Measurements from ENCODE around the gene BTAF1.
A peak's percentile ranks its signal among the peaks of the same experiment; 100 is the strongest.
"Not testable (repeated sequence)": the region's sequence is repeated elsewhere in the genome, so short reads cannot be mapped to it uniquely, and the experiment has no call there.

Gene BTAF1

GRCh38 chr10:92011560-92012214, 88.1 kb downstream of the BTAF1 start:
- Histone ChIP-seq H3K36me3 (ENCODE audit: control insufficient read depth in 4 of 4, insufficient read depth in 4 of 4, low read length in 3 of 4) (peaks cover 15 to 43% (median 33%) of the 10 kb centered on the region in 4 experiments), H3K9me3 (ENCODE audit: control extremely low read depth in 1 of 5, control insufficient read depth in 4 of 5, insufficient read depth in 2 of 5, low read depth in 1 of 5, low read length in 4 of 5) (no peaks in the 10 kb centered on the region), H3K4me1 (ENCODE audit: control extremely low read depth in 1 of 4, control insufficient read depth in 4 of 4, insufficient read depth in 4 of 4, low read length in 3 of 4) (peaks cover 0 to 13% (median 8%) of the 10 kb centered on the region in 4 experiments), H3K27ac (ENCODE audit: insufficient read depth in 1 of 2, low read depth in 1 of 2, low read length in 2 of 2, poor library complexity in 1 of 2, severe bottlenecking in 2 of 2) (no peak overlapping the region), H3K4me3 (ENCODE audit: control insufficient read depth in 1 of 7, extremely low read depth in 1 of 7, insufficient read depth in 4 of 7, low read depth in 2 of 7, low read length in 6 of 7) (no peak overlapping the region), H3K27me3 (replicated peaks in 2 of 5; ENCODE audit: control insufficient read depth in 4 of 5, insufficient read depth in 5 of 5, low read length in 4 of 5) (no peaks in the 10 kb centered on the region)
- ChIA-PET CTCF (interaction anchor here (1.8 kb wide), 1 partner anchor 10 kb away, joined by 5 read pairs; no protein-coding TSS in a partner anchor), POLR2A (no interaction called here)
- peak in 2 of 3 donors; percentile 12 to 24 for DNase-seq
- WGBS (ENCODE audit: insufficient coverage) = no CpG with 5 or more reads among the region's 2 CpGs

- peaks cover 26 to 63% (median 47%) of the 10 kb centered on the region in 4 experiments for H3K36me3 ChIP-seq (ENCODE audit: control insufficient read depth in 4 of 4, insufficient read depth in 4 of 4, low read length in 3 of 4)
- WGBS (ENCODE audit: insufficient coverage) = 100% methylated on average over 1 of the region's 1 CpG
These were observed 91.0 kb downstream of the BTAF1 start for GRCh38 chr10:92014620-92015019.

GRCh38 chr10:92024700-92025099, 101.1 kb downstream of the BTAF1 start:
- H3K4me3 ChIP-seq (ENCODE audit: control insufficient read depth in 1 of 7, extremely low read depth in 1 of 7, insufficient read depth in 4 of 7, low read depth in 2 of 7, low read length in 6 of 7) = no peak overlapping the region
- WGBS (ENCODE audit: insufficient coverage) = 100% methylated on average over 2 of the region's 4 CpGs
- H3K4me1 ChIP-seq (ENCODE audit: control extremely low read depth in 1 of 4, control insufficient read depth in 4 of 4, insufficient read depth in 4 of 4, low read length in 3 of 4) = no peaks in the 10 kb centered on the region
- H3K27me3 ChIP-seq (replicated peaks in 2 of 5; ENCODE audit: control insufficient read depth in 4 of 5, insufficient read depth in 5 of 5, low read length in 4 of 5) = no peaks in the 10 kb centered on the region
- no peak for DNase-seq
- ChIA-PET POLR2A (no interaction called here), CTCF (interaction anchor here (0.6 kb wide), 1 partner anchor 1530 kb away, joined by 4 read pairs; no protein-coding TSS in a partner anchor)
- peaks cover 11 to 80% (median 47%) of the 10 kb centered on the region in 4 experiments for H3K36me3 ChIP-seq (ENCODE audit: control insufficient read depth in 4 of 4, insufficient read depth in 4 of 4, low read length in 3 of 4)
- no peaks in the 10 kb centered on the region for H3K9me3 ChIP-seq (ENCODE audit: control extremely low read depth in 1 of 5, control insufficient read depth in 4 of 5, insufficient read depth in 2 of 5, low read depth in 1 of 5, low read length in 4 of 5)
- no peak overlapping the region for H3K27ac ChIP-seq (ENCODE audit: insufficient read depth in 1 of 2, low read depth in 1 of 2, low read length in 2 of 2, poor library complexity in 1 of 2, severe bottlenecking in 2 of 2)

More at GRCh38 chr10:92014620-92015019, 91.0 kb downstream of the BTAF1 start:
- H3K27me3 ChIP-seq (replicated peaks in 2 of 5; ENCODE audit: control insufficient read depth in 4 of 5, insufficient read depth in 5 of 5, low read length in 4 of 5) = no peaks in the 10 kb centered on the region
- H3K4me3 ChIP-seq (ENCODE audit: control insufficient read depth in 1 of 7, extremely low read depth in 1 of 7, insufficient read depth in 4 of 7, low read depth in 2 of 7, low read length in 6 of 7) = no peak overlapping the region
- DNase-seq = no peak
- CTCF ChIA-PET = no interaction called here
- POLR2A ChIA-PET = no interaction called here
- no peak overlapping the region for H3K27ac ChIP-seq (ENCODE audit: insufficient read depth in 1 of 2, low read depth in 1 of 2, low read length in 2 of 2, poor library complexity in 1 of 2, severe bottlenecking in 2 of 2)
- no peaks in the 10 kb centered on the region for H3K9me3 ChIP-seq (ENCODE audit: control extremely low read depth in 1 of 5, control insufficient read depth in 4 of 5, insufficient read depth in 2 of 5, low read depth in 1 of 5, low read length in 4 of 5)
- H3K4me1 ChIP-seq (ENCODE audit: control extremely low read depth in 1 of 4, control insufficient read depth in 4 of 4, insufficient read depth in 4 of 4, low read length in 3 of 4) = no peaks in the 10 kb centered on the region

GRCh38 chr10:92025340-92025739, 101.8 kb downstream of the BTAF1 start:
- DNase-seq; H3K4me3 ChIP-seq (ENCODE audit: control insufficient read depth in 1 of 7, extremely low read depth in 1 of 7, insufficient read depth in 4 of 7, low read depth in 2 of 7, low read length in 6 of 7); H3K27ac ChIP-seq (ENCODE audit: insufficient read depth in 1 of 2, low read depth in 1 of 2, low read length in 2 of 2, poor library complexity in 1 of 2, severe bottlenecking in 2 of 2); H3K27me3 ChIP-seq (replicated peaks in 2 of 5; ENCODE audit: control insufficient read depth in 4 of 5, insufficient read depth in 5 of 5, low read length in 4 of 5); H3K9me3 ChIP-seq (ENCODE audit: control extremely low read depth in 1 of 5, control insufficient read depth in 4 of 5, insufficient read depth in 2 of 5, low read depth in 1 of 5, low read length in 4 of 5); POLR2A ChIA-PET; H3K4me1 ChIP-seq (ENCODE audit: control extremely low read depth in 1 of 4, control insufficient read depth in 4 of 4, insufficient read depth in 4 of 4, low read length in 3 of 4): not testable (repeated sequence)
- peaks cover 12 to 76% (median 48%) of the 10 kb centered on the region in 4 experiments for H3K36me3 ChIP-seq (ENCODE audit: control insufficient read depth in 4 of 4, insufficient read depth in 4 of 4, low read length in 3 of 4)
- 80% methylated on average over 1 of the region's 3 CpGs for WGBS (ENCODE audit: insufficient coverage)
- CTCF ChIA-PET = interaction anchor here (0.6 kb wide), 1 partner anchor 1530 kb away, joined by 4 read pairs; no protein-coding TSS in a partner anchor

GRCh38 chr10:92027141-92027540, 103.6 kb downstream of the BTAF1 start:
- whole genome bisulfite sequencing (ENCODE audit: insufficient coverage) = 85% methylated on average over 4 of the region's 4 CpGs
- ChIA-PET CTCF (no interaction called here), POLR2A (no interaction called here)
- Histone ChIP-seq H3K9me3 (ENCODE audit: control extremely low read depth in 1 of 5, control insufficient read depth in 4 of 5, insufficient read depth in 2 of 5, low read depth in 1 of 5, low read length in 4 of 5) (no peaks in the 10 kb centered on the region), H3K4me3 (ENCODE audit: control insufficient read depth in 1 of 7, extremely low read depth in 1 of 7, insufficient read depth in 4 of 7, low read depth in 2 of 7, low read length in 6 of 7) (no peak overlapping the region), H3K27ac (ENCODE audit: insufficient read depth in 1 of 2, low read depth in 1 of 2, low read length in 2 of 2, poor library complexity in 1 of 2, severe bottlenecking in 2 of 2) (no peak overlapping the region), H3K36me3 (ENCODE audit: control insufficient read depth in 4 of 4, insufficient read depth in 4 of 4, low read length in 3 of 4) (peaks cover 12 to 85% (median 39%) of the 10 kb centered on the region in 4 experiments), H3K4me1 (ENCODE audit: control extremely low read depth in 1 of 4, control insufficient read depth in 4 of 4, insufficient read depth in 4 of 4, low read length in 3 of 4) (no peaks in the 10 kb centered on the region), H3K27me3 (replicated peaks in 2 of 5; ENCODE audit: control insufficient read depth in 4 of 5, insufficient read depth in 5 of 5, low read length in 4 of 5) (no peaks in the 10 kb centered on the region)
- DNase-seq = peak; percentile 61 to 84 (median 75)

- ChIA-PET POLR2A (no interaction called here), CTCF (no interaction called here)
- no peak overlapping the region for H3K4me3 ChIP-seq (ENCODE audit: control insufficient read depth in 1 of 7, extremely low read depth in 1 of 7, insufficient read depth in 4 of 7, low read depth in 2 of 7, low read length in 6 of 7)
- 94% methylated on average over 3 of the region's 3 CpGs for WGBS (ENCODE audit: insufficient coverage)
- H3K36me3 ChIP-seq (ENCODE audit: control insufficient read depth in 4 of 4, insufficient read depth in 4 of 4, low read length in 3 of 4) = peaks cover 12 to 63% (median 26%) of the 10 kb centered on the region in 4 experiments
- peaks cover 0 to 2% (median 0%) of the 10 kb centered on the region in 5 experiments for H3K9me3 ChIP-seq (ENCODE audit: control extremely low read depth in 1 of 5, control insufficient read depth in 4 of 5, insufficient read depth in 2 of 5, low read depth in 1 of 5, low read length in 4 of 5)
- DNase-seq = no peak
- no peaks in the 10 kb centered on the region for H3K27me3 ChIP-seq (replicated peaks in 2 of 5; ENCODE audit: control insufficient read depth in 4 of 5, insufficient read depth in 5 of 5, low read length in 4 of 5)
- H3K27ac ChIP-seq (ENCODE audit: insufficient read depth in 1 of 2, low read depth in 1 of 2, low read length in 2 of 2, poor library complexity in 1 of 2, severe bottlenecking in 2 of 2) = no peak overlapping the region
- H3K4me1 ChIP-seq (ENCODE audit: control extremely low read depth in 1 of 4, control insufficient read depth in 4 of 4, insufficient read depth in 4 of 4, low read length in 3 of 4) = no peaks in the 10 kb centered on the region
These were observed 108.0 kb downstream of the BTAF1 start for GRCh38 chr10:92031580-92031979.

- H3K36me3 ChIP-seq (ENCODE audit: control insufficient read depth in 4 of 4, insufficient read depth in 4 of 4, low read length in 3 of 4) = peaks cover 14 to 48% (median 18%) of the 10 kb centered on the region in 4 experiments
- CTCF ChIA-PET; H3K9me3 ChIP-seq (ENCODE audit: control extremely low read depth in 1 of 5, control insufficient read depth in 4 of 5, insufficient read depth in 2 of 5, low read depth in 1 of 5, low read length in 4 of 5); H3K27ac ChIP-seq (ENCODE audit: insufficient read depth in 1 of 2, low read depth in 1 of 2, low read length in 2 of 2, poor library complexity in 1 of 2, severe bottlenecking in 2 of 2); H3K4me1 ChIP-seq (ENCODE audit: control extremely low read depth in 1 of 4, control insufficient read depth in 4 of 4, insufficient read depth in 4 of 4, low read length in 3 of 4); POLR2A ChIA-PET; DNase-seq; H3K27me3 ChIP-seq (replicated peaks in 2 of 5; ENCODE audit: control insufficient read depth in 4 of 5, insufficient read depth in 5 of 5, low read length in 4 of 5); H3K4me3 ChIP-seq (ENCODE audit: control insufficient read depth in 1 of 7, extremely low read depth in 1 of 7, insufficient read depth in 4 of 7, low read depth in 2 of 7, low read length in 6 of 7): not testable (repeated sequence)
- WGBS (ENCODE audit: insufficient coverage) = 88% methylated on average over 3 of the region's 3 CpGs
These were observed 109.5 kb downstream of the BTAF1 start for GRCh38 chr10:92033070-92033469.
